Thyroid gland (tissue), 4 donors: ENCODE data around the gene RGSL1. TPM values are rescaled to one million over a fixed set of nuclear protein-coding genes. Genes with fewer than 3 reads are reported as not detected.

Experiments
- DNase-seq, 2 donors: peaks; one replicate each; pipeline ENCODE4 v3.0.0-alpha.2; 2019
- H3K27ac ChIP-seq, 3 donors: fragments of 200-600 bp; sonication (generic); 1 replicate in 2 of 3; 2 replicates in 1 of 3; pipeline ENCODE4 v1.5.1; 2016 to 2019; ENCODE audit warnings: mild to moderate bottlenecking in 1 of 3, moderate library complexity in 1 of 3
- H3K27me3 ChIP-seq: fragments of 200-600 bp; sonication (generic); one replicate; pipeline ENCODE4 v1.5.1; 2019
- H3K36me3 ChIP-seq, 2 donors: fragments of 200-600 bp; sonication (generic); one replicate each; pipeline ENCODE4 v1.5.1; 2016 to 2019
- H3K4me1 ChIP-seq, 2 donors: fragments of 200-600 bp; sonication (generic); one replicate each; pipeline ENCODE4 v1.5.1; 2017 to 2019
- H3K4me3 ChIP-seq, 3 donors: fragments of 200-600 bp; sonication (generic); replicated peaks in 1 of 3; 1 replicate in 2 of 3; 2 replicates in 1 of 3; pipeline ENCODE4 v1.5.1; 2016; ENCODE audit warnings: mild to moderate bottlenecking in 1 of 3
- H3K9me3 ChIP-seq: fragments of 200-600 bp; sonication (generic); one replicate; pipeline ENCODE4 v1.5.1; 2017
- CTCF ChIP-seq, 6 experiments: fragments of 200-600 bp in 3 of 6; fragments of 450-650 bp in 3 of 6; sonication (generic) in 3 of 6; IDR thresholded peaks; one replicate each; pipeline ENCODE4 v1.5.1; 2016 to 2019; ENCODE audit warnings: antibody characterized with exemption in 6 of 6, mild to moderate bottlenecking in 2 of 6, inconsistent platforms in 1 of 6, moderate library complexity in 1 of 6
- POLR2A ChIP-seq, 2 donors: fragments of 450-650 bp; IDR thresholded peaks; one replicate each; pipeline ENCODE4 v1.6.1; 2017; ENCODE audit warnings: antibody characterized with exemption in 2 of 2, mild to moderate bottlenecking in 2 of 2, moderate library complexity in 1 of 2
- WGBS, 2 donors: methylation state at CpG; one replicate each; pipeline ENCODE4 v1.1.5; 2017; 5-methylcytosine and 5-hydroxymethylcytosine counted together
- intact Hi-C: fragments of 100-400 bp; cut with DNase I; formaldehyde crosslinking; loops from one replicate; pipeline ENCODE4 v1.15.1; 2023
- total RNA-seq, 4 donors: library from RNA; depleted of rRNA; stranded (reverse); fragments of >200 nt; gene quantifications; one replicate each; pipeline ENCODE4 v1.2.3, GENCODE V29; 2016

The RGSL1 gene
- total RNA-seq, 4 donors from 2014 or later: 0.27 TPM; not detected in 3

GRCh38 chr1:182549346-182549745 lies 99.4 kb downstream of the RGSL1 start:
- no peak overlapping the region for H3K4me3 ChIP-seq
- H3K27me3 ChIP-seq: no peaks in the 10 kb centered on the region
- intact Hi-C loops: no loop called here
- no peaks in the 10 kb centered on the region for H3K9me3 ChIP-seq
- DNase-seq: no peak
- no peak overlapping the region for H3K27ac ChIP-seq
- no peaks in the 10 kb centered on the region for H3K36me3 ChIP-seq
- TF ChIP-seq POLR2A (IDR thresholded peaks at IDR 0.05) (no peak), CTCF (IDR thresholded peaks at IDR 0.05) (no peak)
- H3K4me1 ChIP-seq: no peaks in the 10 kb centered on the region

DNA sequence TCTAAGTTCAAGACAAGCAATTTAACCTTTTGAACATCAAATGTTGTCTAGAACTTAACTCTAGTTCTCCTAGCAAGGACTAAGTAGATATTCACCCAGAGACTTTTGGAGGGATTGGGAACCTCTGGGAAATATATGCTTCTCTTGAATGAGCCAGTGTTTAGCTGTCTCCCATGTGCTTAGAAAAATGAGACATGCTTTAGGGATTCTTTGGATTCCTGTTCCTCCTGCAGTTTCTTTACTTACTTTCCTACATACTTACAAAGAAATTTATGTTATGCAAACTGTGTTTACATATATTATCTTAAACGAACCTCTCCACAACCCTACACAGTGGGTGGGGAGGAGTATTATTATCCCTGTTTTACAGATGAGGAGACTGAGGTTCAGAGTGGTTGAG lies 99.9 kb downstream of the RGSL1 start:
- no peaks in the 10 kb centered on the region for H3K36me3 ChIP-seq
- WGBS, 2 donors: 55 to 67% methylated on average over 1 of the region's 1 CpG
- intact Hi-C loops: no loop called here

GRCh38 chr1:182552527-182552926 lies 102.6 kb downstream of the RGSL1 start:
- no peak for DNase-seq
- TF ChIP-seq POLR2A (IDR thresholded peaks at IDR 0.05) (no peak), CTCF (IDR thresholded peaks at IDR 0.05) (no peak)
- H3K4me1 ChIP-seq: no peaks in the 10 kb centered on the region
- 88 to 89% methylated on average over 2 of the region's 2 CpGs for WGBS, 2 donors
- no peak overlapping the region for H3K4me3 ChIP-seq
- no peaks in the 10 kb centered on the region for H3K9me3 ChIP-seq
- no peaks in the 10 kb centered on the region for H3K36me3 ChIP-seq
- no peaks in the 10 kb centered on the region for H3K27me3 ChIP-seq
- intact Hi-C loops: no loop called here
- H3K27ac ChIP-seq: no peak overlapping the region

More for the DNA sequence above, 99.9 kb downstream of the RGSL1 start:
- TF ChIP-seq POLR2A (IDR thresholded peaks at IDR 0.05): no peak
- no peak for TF ChIP-seq CTCF (IDR thresholded peaks at IDR 0.05)
- Histone ChIP-seq H3K9me3 (no peaks in the 10 kb centered on the region), H3K27me3 (no peaks in the 10 kb centered on the region), H3K27ac (no peak overlapping the region), H3K4me1 (no peaks in the 10 kb centered on the region), H3K4me3 (no peak overlapping the region)
- DNase-seq: no peak

- WGBS, 2 donors: 89 to 95% methylated on average over 1 of the region's 1 CpG
- DNase-seq: no peak
- intact Hi-C loops: no loop called here
- TF ChIP-seq POLR2A (IDR thresholded peaks at IDR 0.05) (no peak), CTCF (IDR thresholded peaks at IDR 0.05) (no peak)
- Histone ChIP-seq H3K4me3 (no peak overlapping the region), H3K27me3 (no peaks in the 10 kb centered on the region), H3K4me1 (no peaks in the 10 kb centered on the region), H3K36me3 (no peaks in the 10 kb centered on the region), H3K27ac (no peak overlapping the region), H3K9me3 (no peaks in the 10 kb centered on the region)
Measured at GRCh38 chr1:182555493-182555892, 105.5 kb downstream of the RGSL1 start.

DNA sequence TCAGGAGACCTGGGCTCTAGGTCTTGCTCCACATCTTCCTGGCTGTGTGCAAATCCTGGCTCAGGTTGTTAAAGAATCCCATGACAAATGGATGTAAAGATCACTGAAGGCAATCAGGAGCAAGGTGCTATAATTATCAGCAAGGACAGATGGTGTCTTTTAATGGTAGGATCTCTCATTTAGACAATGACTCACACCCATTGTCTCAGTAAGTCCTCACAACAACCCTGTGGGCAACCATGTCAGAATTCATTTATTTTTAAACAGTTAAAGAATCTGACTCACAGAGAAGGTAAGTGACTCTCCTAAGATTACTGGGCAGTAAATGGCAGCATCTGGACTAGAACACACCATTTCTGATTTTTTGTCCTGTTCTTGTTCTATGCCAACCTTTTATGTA lies 106.3 kb downstream of the RGSL1 start:
- intact Hi-C loops: no loop called here
- Histone ChIP-seq H3K4me3 (no peak overlapping the region), H3K27me3 (no peaks in the 10 kb centered on the region), H3K4me1 (no peaks in the 10 kb centered on the region), H3K27ac (no peak overlapping the region), H3K9me3 (no peaks in the 10 kb centered on the region), H3K36me3 (no peaks in the 10 kb centered on the region)
- DNase-seq: no peak
- TF ChIP-seq POLR2A (IDR thresholded peaks at IDR 0.05): no peak
- no peak for TF ChIP-seq CTCF (IDR thresholded peaks at IDR 0.05)
